OCI-M2 (cell line): ENCODE data around the gene SPDYE18.
"Not testable (repeated sequence)": the region's sequence is repeated elsewhere in the genome, so short reads cannot be mapped to it uniquely, and the experiment has no call there.

Experiments
- DNase-seq: peaks from one replicate; lab custom pipeline; 2025; ENCODE audit not compliant: unreplicated experiment; lab: John Stamatoyannopoulos, UW

Gene SPDYE18

DNA sequence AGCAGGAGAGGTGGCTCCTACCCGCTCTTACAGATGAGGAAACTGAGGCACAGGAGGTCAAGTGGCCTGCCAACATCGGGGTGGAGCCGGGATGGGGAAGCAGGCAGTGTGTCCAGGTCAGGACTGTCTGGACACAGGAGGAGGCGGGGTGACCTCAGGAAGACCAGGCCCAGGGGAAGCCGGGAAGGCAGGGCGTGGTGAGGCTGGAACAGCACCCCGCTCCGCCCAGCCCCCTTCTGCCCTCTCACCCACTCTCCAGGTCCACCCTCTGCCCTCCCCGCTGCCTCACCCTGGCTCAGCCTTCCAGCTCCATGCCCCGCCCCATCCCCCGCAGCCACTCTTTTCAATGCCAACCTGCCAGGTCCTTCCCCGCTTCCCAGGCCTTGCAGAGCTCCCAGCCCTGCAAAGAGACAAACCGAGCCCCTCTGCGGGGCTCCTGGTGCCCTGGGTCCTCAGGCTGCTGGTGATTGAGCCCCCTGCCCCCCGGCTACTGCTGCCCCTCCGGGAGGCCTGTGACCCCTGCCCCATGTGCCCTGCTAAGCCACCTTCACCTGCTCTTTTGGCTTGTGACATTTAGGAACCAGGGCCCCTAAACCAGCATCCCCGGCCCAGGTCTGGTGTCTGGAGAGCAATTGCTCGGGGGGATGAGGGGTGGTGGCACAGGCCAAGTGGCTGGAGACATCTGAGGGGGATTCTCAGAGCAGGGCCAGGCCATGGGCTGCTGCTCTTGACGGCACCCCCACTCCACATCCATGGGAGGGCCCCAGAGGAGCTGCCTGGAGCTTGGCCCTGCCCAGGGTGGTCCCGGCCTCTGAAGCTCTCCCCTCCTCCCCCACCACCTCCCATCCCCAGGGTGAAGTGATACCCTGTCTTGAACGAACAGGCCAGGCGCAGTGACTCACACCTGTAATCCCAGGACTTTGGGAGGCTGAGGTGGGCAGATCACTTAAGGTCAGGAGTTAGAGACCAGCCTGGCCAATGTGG is 55.9 kb downstream of the SPDYE18 start:
- not testable (repeated sequence) for DNase-seq

GRCh38 chr7:77005461-77006057 is 56.8 kb downstream of the SPDYE18 start:
- not testable (repeated sequence) for DNase-seq

GRCh38 chr7:77004151-77004550 is 58.2 kb downstream of the SPDYE18 start:
- not testable (repeated sequence) for DNase-seq

GRCh38 chr7:77003241-77003640 is 59.1 kb downstream of the SPDYE18 start:
- DNase-seq = not testable (repeated sequence)

DNA sequence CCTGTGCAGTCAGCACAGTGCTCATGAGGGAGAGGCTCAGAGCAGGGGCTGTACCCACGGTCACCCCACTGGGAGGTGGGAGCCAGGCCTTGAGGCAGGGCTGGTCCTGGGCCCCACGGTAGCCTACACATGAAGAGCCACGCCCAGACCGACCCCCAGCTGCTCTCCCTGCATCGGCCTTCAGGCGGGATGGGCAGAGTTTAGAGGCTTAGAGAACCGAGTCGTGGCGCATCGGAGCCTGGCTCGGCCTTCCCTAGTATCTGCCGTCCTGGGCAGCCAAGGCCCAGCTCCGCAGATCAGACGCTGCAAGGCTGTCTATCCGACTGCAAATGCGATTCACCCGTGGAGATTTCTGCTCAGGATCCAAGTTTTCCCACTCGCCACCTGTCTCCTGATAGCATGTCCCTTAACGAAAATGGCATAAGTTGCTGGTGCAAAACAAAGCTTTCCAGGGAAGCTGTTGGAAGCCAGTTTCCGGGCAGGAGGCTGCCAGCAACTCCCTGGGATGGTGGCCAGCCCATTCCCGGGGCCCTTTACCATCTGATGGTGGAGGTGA is 59.6 kb downstream of the SPDYE18 start:
- DNase-seq = not testable (repeated sequence)

DNA sequence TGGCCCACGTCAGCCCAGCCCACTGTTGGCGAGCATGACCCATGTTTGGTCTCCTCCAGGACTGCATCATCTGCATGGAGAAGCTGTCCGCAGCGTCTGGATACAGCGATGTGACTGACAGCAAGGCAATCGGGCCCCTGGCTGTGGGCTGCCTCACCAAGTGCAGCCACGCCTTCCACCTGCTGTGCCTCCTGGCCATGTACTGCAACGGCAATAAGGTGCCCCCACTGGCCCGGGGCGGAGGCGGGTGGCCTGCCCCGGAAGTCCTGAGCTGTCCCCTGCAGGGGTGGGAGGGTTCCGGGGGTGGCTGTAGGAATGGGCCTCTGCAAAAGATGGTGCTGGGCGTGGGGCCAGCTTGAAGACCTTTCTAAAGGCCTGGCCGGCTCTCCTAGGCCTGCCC is 60.3 kb downstream of the SPDYE18 start:
- not testable (repeated sequence) for DNase-seq
